GM21737 (cell line): ENCODE measurements around the gene TWIST1.

ENCODE experiments used
- ATAC-seq: cut with Tn5 transposase; IDR thresholded peaks from one replicate; pipeline ENCODE4 v1.9.1; 2021; ENCODE audit warnings: mild to moderate bottlenecking, moderate library complexity; ENCODE audit not compliant: unreplicated experiment

The TWIST1 gene

GRCh38 chr7:19097165-19098055 is 20.0 kb downstream of the TWIST1 start:
- no peak for ATAC-seq

GRCh38 chr7:19095353-19095860 is 22.0 kb downstream of the TWIST1 start:
- no peak for ATAC-seq

DNA sequence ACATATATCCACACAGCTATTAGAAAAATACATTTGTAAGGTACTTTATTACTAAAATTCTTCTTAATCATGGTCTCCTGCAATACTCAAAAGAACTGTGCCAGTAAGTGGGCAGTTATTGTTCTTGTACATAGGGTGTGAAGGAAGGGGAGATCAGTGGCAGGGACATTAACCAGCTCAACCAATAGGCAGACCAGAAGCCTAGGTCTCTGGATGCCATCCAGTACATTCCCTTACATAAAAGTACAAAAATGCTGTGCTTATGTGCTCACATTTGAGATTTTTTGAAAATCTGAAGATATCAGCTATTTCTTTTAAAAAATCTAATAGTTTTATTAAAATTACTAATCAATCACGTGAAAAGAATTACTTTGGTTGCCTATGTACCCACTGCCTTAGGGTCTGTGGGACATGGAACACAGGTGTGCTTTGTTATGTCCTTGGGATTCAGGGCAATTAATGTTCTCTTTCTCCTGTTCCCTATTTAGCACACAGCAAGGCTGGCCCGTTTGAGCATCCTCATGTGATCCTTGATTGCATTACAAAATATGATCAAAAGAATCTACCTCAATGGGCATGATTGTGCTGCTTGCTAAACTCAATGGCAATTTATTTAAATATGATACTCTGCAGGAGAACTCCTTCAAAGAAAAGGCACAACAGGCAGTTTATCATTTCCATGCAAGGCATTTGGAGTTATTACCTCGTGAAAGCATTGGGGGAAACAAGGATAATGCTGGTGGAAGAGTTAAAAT is 22.7 kb downstream of the TWIST1 start:
- ATAC-seq = no peak

- no peak for ATAC-seq
Observed at GRCh38 chr7:19094138-19094537, 23.3 kb downstream of the TWIST1 start.

GRCh38 chr7:19091550-19092200 is 25.8 kb downstream of the TWIST1 start:
- ATAC-seq = no peak

GRCh38 chr7:19090526-19090925 is 26.9 kb downstream of the TWIST1 start:
- ATAC-seq = no peak

- no peak for ATAC-seq
Observed at GRCh38 chr7:19089797-19090196, 27.6 kb downstream of the TWIST1 start.

- ATAC-seq = no peak
Observed at GRCh38 chr7:19089378-19089777, 28.1 kb downstream of the TWIST1 start.

DNA sequence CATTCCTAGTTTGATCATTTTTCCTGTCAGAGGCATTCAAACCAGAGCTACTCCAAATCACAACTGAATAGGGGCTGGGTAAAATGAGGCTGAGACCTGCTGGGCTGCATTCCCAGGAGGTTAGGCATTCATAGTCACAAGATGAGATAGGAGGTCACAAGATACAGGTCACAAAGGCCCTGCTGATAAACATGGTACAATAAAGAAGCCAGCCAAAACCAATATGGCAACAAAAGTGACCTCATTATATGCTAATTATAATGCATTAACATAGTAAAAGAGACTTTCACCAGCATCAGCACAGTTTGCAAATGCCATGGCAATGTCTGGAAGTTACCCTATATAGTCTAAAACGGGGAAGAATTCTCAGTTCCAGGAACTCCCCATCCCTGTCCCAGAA is 37.3 kb downstream of the TWIST1 start:
- ATAC-seq = no peak

GRCh38 chr7:19079066-19079465 is 38.4 kb downstream of the TWIST1 start:
- no peak for ATAC-seq

DNA sequence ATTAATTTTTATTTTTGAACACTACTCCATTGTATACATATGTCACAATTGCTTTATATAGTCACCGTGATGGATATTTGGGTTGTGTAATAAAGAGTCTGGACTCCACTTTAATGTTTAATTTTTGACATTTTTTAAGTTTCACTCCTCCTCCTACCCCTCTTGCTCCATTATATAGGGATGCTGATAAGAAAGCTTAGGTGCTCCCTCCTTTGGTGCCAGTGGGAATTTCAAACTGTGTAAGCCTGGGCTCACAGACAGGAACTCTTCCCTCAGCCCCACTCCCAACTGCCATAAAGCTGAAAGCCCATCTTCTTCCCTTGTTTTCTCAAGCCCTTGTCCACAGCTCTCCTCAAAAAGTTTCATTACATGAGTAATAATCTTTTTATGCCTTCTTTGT is 47.6 kb downstream of the TWIST1 start:
- no peak for ATAC-seq

DNA sequence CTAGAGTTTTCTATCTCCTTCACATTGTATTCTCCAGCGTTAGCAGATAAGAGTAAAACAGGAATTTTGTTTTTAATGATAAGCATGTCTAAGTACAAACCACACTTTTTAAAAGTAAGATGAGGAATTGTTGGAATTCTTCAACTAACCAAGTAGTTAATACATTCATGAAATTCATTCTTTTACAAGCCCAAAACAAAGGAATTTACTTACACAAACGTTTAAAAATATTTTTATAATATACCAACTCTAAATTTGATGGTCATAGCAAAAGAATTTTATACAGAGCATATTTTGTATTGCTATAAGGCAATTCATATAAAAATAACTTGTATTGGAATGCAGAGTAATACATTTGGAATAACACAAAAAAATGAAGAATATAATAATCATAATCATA is 51.3 kb downstream of the TWIST1 start:
- no peak for ATAC-seq
